SK-N-MC (cell line): ENCODE data around the gene MYOM3.

Source experiments
- EZH2 ChIP-seq: fragments of 200-600 bp; sonication (generic); IDR thresholded peaks from one replicate; pipeline ENCODE4 v1.6.1; 2017; ENCODE audit warnings: antibody characterized with exemption
- POLR2AphosphoS5 ChIP-seq: IDR thresholded peaks from 2 replicates; pipeline ENCODE4 v1.6.1; 2012; ENCODE audit warnings: mild to moderate bottlenecking, low read depth, low read length, borderline replicate concordance

DNA sequence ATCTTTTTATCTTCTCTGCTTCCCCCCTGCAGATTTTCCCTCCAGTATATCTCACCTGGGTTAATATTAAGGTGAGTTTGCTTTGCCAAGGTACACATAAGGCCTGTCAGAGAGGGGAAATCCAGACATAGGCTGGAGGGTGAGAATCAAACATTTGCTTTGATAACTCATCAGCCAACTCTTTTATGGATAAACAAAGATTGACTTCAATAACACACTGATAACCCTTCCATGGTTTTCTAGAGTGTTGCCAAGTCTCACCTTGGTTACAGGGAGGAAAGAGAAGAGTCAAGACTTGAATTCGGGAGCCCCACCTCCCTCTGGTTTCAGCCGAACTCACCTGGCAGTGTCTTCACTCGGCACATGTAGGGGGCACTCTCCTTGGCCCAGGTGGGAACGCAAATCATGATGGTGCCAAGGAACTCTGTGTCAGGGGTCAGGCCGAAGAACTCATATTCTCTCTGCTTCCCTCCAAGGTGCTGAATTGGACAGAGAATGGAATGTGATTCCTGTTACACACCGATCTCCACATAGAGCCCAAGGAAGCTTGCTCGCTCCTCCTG lies 15.9 kb upstream of the MYOM3 start:
- TF ChIP-seq POLR2AphosphoS5 (no peak), EZH2 (no peak)
